ENCODE data around the gene CNNM2.

The CNNM2 gene

GRCh38 chr10:103042908-103043307 is 124.8 kb downstream of the CNNM2 start:
- DNase-seq (ENCODE audit: low read depth in 1 of 2, low spot score in 1 of 2): no peak
- Histone ChIP-seq H3K4me3 (replicated peaks; ENCODE audit: insufficient read depth, low read length) (no peak overlapping the region), H3K27ac (replicated peaks) (no peak overlapping the region), H3K27me3 (ENCODE audit: insufficient read depth, poor library complexity, severe bottlenecking) (no peaks in the 10 kb centered on the region)
- TF ChIP-seq CTCF (IDR thresholded peaks at IDR 0.05; ENCODE audit: insufficient read depth, low read length) (no peak), POLR2AphosphoS5 (IDR thresholded peaks at IDR 0.05; ENCODE audit: low read depth) (no peak)

DNA sequence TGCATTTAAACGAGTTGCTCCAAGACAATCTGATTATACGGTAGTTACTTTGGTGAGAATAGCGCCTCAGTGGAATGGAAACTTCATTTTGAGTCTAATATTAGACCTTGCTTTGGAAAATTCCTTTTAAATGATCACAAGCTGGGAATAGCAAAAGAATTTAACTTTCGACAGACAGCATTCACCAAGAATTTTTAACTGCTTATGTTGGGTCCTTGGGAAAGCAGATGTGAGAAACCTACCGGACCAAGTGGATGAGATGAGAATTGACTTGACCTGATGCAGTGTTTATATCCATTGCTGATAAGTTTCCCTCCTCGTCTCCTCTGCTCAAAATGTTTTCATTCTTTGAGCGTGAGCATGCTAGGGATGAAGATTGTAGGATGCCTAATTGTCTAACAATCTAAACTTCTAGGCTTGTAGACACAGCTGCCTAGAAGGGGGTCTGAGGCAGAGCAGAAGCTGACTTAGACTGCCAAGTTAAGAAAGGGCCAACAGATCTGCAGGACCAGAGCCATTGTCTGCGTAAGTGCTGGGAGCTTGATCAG is 126.9 kb downstream of the CNNM2 start:
- Histone ChIP-seq H3K4me3 (replicated peaks; ENCODE audit: insufficient read depth, low read length) (no peak overlapping the region), H3K27ac (replicated peaks) (no peak overlapping the region), H3K27me3 (ENCODE audit: insufficient read depth, poor library complexity, severe bottlenecking) (no peaks in the 10 kb centered on the region)
- no peak for TF ChIP-seq REST (IDR thresholded peaks at IDR 0.05; ENCODE audit: insufficient replicate concordance, low read depth)
- DNase-seq (ENCODE audit: low read depth in 1 of 2, low spot score in 1 of 2): no peak

- TF ChIP-seq GABPA (IDR thresholded peaks at IDR 0.05; ENCODE audit: low read depth): no peak
- TF ChIP-seq SPI1 (IDR thresholded peaks at IDR 0.05; ENCODE audit: borderline replicate concordance, low read depth): no peak
- no peak for TF ChIP-seq REST (IDR thresholded peaks at IDR 0.05; ENCODE audit: insufficient replicate concordance, low read depth)
- no peak for TF ChIP-seq CTCF (IDR thresholded peaks at IDR 0.05; ENCODE audit: insufficient read depth, low read length)
- TF ChIP-seq POLR2AphosphoS5 (IDR thresholded peaks at IDR 0.05; ENCODE audit: low read depth): no peak
- H3K27me3 ChIP-seq (ENCODE audit: insufficient read depth, poor library complexity, severe bottlenecking): no peaks in the 10 kb centered on the region
- H3K27ac ChIP-seq (replicated peaks): no peak overlapping the region
- H3K4me3 ChIP-seq (replicated peaks; ENCODE audit: insufficient read depth, low read length): no peak overlapping the region
- DNase-seq (ENCODE audit: low read depth in 1 of 2, low spot score in 1 of 2): no peak
Measured at GRCh38 chr10:103045961-103046360, 127.9 kb downstream of the CNNM2 start.

DNA sequence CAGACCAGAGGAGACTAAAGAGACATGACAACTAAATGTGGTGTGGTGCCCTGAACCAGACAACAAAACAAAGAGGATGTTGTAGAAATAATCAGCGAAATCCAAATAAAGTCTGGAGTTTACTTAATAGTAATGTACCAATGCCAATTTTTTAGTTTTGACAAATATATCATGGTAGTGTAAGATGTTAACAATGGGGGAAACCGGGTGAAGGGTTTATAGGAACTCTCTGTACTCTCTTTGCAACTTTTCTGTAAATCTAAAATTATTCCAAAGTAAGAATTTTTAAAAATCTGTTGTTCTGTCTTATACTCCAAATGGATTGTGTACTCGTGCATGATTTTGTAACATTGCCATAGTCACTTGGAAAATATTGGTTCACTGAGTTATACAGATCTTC is 129.3 kb downstream of the CNNM2 start:
- TF ChIP-seq GABPA (IDR thresholded peaks at IDR 0.05; ENCODE audit: low read depth) (no peak), REST (IDR thresholded peaks at IDR 0.05; ENCODE audit: insufficient replicate concordance, low read depth) (no peak), SPI1 (IDR thresholded peaks at IDR 0.05; ENCODE audit: borderline replicate concordance, low read depth) (no peak), POLR2AphosphoS5 (IDR thresholded peaks at IDR 0.05; ENCODE audit: low read depth) (no peak), CTCF (IDR thresholded peaks at IDR 0.05; ENCODE audit: insufficient read depth, low read length) (no peak)
- Histone ChIP-seq H3K27ac (replicated peaks) (no peak overlapping the region), H3K27me3 (ENCODE audit: insufficient read depth, poor library complexity, severe bottlenecking) (no peaks in the 10 kb centered on the region), H3K4me3 (replicated peaks; ENCODE audit: insufficient read depth, low read length) (no peak overlapping the region)
- DNase-seq (ENCODE audit: low read depth in 1 of 2, low spot score in 1 of 2): no peak
